GM18858 (cell line): Measurements from ENCODE around the gene RAB3B.
"Not testable (repeated sequence)": the region's sequence is repeated elsewhere in the genome, so short reads cannot be mapped to it uniquely, and the experiment has no call there.

Source experiments
- ATAC-seq: cut with Tn5 transposase; IDR thresholded peaks from one replicate; pipeline ENCODE4 v1.9.1; 2021; ENCODE audit not compliant: unreplicated experiment

RAB3B gene

DNA sequence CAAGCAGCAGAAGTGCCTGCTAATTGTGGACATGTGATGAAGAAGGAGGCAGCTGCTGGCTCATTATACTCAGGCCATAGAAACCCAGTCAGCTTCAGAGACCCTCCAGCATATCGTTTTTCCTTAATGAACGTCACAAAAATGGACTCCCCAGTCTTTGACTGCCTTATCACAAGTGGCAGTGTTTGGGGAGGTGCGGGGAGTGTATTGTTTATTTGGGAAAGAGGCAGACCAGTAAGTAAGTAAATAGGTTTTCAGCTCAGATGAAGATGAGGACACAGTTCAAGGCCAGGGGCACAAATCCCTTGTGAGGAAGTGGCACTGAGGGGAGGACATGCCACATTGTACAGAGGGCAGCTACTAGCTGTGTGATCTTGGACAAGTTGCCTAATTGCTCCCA, 68.5 kb downstream of the RAB3B start:
- ATAC-seq: no peak

DNA sequence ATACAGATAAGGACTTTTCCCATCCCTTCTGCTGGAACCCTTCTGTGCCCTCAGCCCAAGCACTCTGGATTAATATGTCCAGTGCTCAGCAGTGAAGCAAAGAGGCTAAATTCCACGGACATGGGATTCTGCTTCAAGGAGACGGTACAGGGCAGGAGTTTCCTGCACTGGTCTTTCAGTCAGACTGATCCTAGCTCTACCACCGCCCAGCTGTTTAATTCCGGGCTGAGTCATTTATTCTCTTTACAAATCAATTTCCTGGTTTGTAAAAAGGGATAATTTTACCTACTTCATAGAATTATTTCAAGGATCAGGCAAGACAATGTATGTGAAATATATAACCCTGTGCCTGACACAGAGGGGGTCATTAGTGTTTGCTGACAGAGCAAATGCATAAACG, 70.4 kb downstream of the RAB3B start:
- ATAC-seq: no peak

DNA sequence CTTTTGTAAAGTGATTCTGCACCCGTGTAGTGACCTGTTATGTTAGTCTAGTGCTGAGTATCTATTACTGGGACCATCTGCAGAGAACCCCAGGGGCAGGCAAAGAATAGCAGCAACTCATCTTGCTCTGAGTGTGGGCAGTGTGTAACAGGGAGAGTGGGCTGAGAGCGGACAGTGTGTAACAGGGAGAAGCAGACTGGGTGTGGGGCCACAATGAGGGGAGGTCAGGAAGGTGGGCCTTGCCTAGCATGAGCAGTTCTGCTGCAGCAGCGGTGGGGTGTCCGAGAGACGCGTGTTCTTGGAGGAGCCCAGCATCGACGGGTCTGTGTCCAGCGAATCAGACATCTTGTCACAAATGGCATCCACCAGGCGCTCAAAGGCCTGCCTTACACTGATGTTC, 70.8 kb downstream of the RAB3B start:
- ATAC-seq: no peak

DNA sequence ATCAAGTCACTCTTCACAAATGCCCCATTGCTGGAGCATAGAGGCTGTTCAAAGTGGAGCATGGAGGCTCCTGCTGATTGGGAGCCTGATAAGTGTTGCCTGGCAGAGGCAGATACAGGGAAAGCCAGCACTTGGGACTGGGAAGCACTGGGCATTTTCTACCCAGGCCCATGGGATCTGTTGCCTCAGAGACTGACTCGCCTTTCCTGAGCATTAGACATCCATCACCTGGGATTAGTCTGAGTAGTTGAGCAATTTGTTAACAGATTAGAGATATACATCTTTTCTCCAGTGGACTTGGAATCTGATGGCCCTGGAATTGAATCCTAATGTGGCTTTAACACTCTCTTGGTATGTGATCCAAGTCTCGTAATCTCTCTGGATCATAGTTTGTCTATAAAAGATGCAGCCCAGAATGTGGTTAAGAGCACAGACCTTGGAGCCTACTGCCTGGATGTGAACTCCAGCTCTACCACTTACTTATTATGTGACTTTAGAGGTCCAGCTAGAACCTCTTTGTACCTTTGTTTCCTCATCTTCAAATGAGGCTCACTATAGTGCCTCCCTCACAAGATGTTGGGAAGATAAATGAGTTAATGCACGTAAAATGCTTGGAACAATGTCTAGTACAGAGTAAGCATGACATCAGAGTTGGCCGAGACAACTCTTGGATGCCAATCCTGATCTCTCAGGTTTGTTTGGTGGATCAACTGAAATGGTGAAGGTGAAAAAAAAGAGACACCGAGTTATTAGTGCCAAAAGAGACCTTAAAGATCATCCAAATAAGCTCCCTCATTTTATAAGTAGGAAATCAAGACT, 73.7 kb downstream of the RAB3B start:
- ATAC-seq: no peak

DNA sequence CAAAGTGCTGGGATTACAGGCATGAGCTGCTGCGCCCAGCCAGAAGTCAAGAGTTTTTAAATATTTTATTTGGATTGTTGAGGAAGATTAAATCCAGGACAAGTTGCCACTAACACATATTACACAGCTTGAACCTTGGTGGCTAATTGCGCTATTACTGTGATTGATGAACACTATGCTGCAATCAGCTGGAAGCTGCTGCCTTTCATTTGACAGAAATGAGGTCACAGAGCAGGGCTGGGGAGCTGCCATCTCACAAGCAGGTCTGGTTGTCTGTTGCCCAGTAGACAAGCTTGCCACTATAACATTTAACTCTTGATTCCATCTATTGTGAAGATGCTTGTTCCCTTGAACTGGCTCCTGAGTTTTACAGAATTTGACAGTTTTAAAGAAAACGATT, 74.5 kb downstream of the RAB3B start:
- ATAC-seq: no peak

DNA sequence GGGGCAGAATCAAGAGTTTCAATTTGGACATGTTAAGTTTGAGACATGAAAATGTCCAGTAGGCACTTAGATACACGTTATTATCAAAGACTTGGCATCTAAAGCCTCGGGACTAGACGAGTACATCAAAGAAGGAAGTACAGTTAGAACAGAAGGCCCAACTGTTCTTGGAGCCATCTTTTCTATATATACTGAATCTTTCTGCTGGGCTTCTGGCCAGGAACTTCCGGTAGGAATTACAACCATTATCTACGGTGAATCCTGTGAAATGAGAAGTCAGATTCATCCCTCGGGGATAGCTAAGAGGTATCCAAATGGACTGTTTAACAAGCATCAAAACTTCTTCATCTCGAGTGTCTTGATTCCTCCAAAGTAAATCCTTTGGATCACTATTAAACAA, 77.6 kb downstream of the RAB3B start:
- ATAC-seq: no peak

DNA sequence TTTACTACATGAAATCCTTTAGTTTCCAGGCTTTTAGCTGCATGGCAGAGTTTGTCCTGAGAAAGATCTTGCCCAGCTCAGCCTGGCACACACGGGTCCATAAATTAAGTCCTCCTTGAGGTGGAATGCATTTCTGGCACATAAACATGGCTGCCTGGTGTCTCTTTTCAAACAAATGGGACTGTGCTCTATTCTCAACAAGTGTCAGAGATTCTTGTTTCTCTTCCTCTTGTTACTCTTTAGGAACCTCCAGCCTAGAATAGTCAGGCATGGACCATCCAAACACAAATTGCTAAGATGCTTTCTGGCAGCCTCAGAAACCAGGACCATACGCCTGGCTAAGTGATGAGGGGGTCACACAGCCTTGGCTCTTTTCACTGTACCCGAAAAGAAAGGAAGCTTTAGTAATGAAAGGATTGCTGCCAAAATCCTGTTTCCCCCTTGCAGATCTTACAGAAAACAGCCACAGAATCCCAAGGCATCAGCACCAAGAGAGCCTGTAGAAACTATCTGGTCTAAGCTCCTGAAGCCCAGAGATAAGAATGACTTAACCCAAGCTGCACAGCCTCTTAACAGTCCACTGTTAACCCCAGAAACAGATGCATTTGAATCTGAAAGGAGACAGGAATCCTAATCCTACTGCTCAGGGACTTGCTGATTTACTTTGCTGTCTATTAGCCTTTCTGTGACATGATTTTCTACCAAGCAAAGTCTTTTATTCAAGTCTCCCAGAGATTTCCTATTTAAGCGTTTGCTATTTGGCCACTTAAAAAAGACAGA, 80.1 kb downstream of the RAB3B start:
- no peak for ATAC-seq

- no peak for ATAC-seq
Measured at GRCh38 chr1:51908499-51908898, 82.0 kb downstream of the RAB3B start.

GRCh38 chr1:51907079-51907702, 83.3 kb downstream of the RAB3B start:
- no peak for ATAC-seq

GRCh38 chr1:51906306-51907078, 84.0 kb downstream of the RAB3B start:
- no peak for ATAC-seq

DNA sequence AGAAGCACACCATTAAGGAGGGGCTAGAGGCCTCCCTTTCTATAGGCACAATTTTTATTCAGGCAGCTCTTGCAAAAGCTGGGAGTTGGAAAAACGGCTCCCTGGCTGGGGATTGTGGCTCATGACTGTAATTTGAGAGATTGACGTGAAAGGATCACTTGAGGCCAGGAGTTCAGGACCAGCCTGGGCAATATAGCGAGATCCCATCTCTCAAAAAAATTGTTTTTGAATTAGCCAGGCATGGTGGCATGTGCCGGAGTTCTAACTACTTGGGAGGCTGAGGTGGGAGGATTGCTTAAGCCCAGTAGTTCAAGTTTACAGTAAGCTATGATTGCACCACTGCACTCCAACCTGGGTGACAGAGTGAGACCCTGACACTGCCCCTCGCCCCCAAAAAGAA, 88.0 kb downstream of the RAB3B start:
- ATAC-seq: no peak

- ATAC-seq: no peak
Measured at GRCh38 chr1:51901151-51901550, 89.3 kb downstream of the RAB3B start.

DNA sequence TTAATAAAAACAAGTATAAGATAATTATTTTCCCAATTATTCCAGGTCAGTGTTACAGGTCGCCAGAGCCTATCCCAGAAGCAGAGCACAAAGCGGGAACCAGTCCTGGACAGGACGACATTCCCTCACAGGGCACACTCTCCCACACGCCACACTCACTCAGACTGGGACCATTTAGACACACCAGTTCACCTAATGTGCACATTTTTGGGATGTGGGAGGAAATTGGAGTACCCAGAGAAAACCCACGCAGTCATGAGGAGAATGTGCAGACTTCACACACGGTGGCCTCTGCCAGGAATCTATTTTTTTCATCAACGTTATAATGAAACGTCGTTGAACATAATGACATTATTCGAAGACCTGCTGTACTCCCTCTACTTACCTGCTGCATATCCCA, 91.5 kb downstream of the RAB3B start:
- ATAC-seq: no peak

DNA sequence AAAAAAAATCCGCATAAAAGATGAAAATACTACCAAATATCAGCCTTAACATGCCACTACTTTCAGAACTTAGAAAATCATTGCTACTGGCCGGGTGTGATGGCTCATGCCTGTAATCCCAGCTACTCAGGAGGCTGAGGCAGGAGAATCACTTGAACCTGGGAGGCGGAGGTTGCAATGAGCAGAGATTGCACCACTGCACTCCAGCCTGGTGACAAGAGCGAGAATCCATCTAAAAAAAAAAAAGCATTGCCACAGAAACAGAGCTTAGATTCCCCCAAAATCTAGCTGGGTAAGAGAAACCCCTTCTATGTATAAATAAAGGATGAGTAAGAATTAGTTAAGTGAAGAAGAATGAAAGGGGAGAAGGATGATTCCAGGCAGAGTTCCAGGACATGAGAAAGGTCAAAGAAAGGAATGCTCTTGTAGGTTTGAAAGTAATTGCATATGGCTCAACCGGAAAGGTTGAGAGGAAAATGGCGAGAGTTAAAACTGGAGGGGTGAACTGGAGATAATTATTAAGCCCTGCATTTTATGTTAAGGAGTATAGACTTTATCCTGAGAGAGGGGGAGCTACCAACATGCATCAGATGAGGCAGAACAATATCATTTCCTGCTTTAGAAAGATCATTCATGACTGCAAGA, 92.3 kb downstream of the RAB3B start:
- ATAC-seq: no peak

DNA sequence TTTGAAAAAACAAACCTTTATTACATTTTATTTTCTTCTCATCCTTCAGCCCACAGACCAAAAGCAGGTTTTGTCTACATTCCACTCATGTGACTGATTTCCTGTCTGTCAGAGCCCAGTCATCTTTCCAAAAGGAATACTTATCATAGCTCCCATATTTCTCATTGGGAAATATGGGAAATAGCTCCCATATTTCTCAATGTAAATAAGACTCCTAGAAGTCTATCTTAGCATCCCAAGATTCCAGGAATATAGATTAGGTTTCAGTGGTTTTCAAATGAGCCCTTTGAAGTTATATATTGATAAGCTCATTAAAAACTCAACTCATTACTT, 92.8 kb downstream of the RAB3B start:
- ATAC-seq: no peak

GRCh38 chr1:51894748-51895147, 95.8 kb downstream of the RAB3B start:
- ATAC-seq: not testable (repeated sequence)

DNA sequence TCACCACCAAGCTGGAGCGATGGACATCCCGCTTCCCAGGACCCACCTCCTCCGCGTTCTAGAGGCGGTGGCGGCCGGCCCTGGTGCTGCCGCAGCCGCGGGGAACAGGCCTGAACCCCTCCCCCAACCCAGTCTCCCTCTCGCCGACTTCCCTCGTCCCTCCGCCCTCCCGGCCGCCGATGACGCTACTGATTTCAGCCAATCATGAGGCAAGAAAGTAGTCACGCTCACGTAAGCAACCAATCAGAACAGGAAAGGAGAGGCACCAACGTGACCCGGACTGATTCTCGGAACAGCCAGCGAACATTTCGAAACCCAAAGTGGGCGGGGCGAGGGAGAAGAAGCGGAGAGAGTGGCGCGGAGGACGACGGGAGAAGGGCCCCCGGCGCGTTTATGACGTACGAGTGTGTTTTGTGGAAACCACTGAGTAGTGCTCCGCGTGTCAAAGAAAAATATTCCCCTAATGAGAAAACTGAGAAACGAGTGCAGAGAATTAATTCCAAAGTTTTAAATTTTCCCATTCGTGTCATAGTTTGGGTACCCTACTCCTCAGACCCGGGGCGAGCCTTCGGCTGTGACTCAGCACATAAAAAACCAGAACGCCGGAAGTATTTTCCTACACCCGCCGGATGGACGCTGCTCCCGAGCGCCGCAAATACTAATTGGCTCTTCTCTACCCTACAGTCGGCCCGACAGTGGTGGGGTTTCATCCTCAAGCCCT, 111.7 kb downstream of the RAB3B start, which contains the start of gene NRDC:
Gene NRDC (minus strand): TSS at position 112 of the 721 bp plus-strand sequence. CDS start 112 bp downstream, outside the sequence.
- ATAC-seq: peak; percentile 82

GRCh38 chr1:51878308-51878615, 112.2 kb downstream of the RAB3B start:
- ATAC-seq: no peak

DNA sequence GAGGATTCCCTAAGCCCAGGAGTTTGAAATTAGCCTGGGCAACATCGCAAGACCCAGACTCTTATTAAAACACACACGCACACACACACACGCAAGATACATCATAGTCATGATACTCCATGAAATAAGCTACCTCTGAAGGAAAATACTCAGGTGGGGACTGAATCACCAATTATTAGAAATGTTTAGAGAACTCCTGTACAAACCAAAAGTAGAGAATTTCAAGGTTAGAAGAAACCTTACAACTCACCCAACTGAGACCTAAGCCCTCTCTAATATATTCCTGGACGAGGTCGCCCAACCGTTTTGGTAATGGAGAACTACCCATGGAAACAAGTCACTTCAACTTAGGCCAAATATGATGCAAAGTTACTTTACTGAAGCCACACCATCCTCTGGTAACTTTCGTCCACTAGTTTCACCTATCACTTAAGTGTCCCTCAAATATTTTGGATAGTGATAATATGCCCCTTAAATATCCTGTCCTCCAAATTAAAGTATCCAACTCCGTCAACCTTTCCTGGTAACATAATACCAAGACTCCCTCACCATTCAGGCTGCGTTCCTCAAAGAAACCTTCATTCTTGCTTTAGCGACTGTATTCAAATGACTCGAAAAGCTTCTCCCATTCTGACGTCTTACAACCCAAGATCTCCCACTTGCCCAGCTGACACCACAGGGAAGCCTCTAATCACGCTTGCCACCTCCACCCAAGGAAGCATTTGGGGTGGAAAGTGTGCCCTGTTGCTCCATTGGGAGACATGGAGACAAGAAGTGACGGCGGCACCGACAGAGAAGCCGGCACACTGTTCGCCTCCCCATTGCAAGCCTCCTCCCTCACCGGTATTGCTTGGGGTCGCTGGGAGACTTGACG, 112.8 kb downstream of the RAB3B start:
- no peak for ATAC-seq
